Panc1 (cell line): ENCODE measurements around the gene AGBL1. TPM values are rescaled to one million over a fixed set of nuclear protein-coding genes. Genes with fewer than 3 reads are reported as not detected.

Experiments used
- ATAC-seq: fragments of 200-7000 bp; cut with Tn5 transposase; 2 replicates; pipeline ENCODE4 v1.9.1; 2020; ENCODE audit warnings: mild to moderate bottlenecking, moderate library complexity
- BruUV-seq: library from RNA; stranded (reverse); fragments of 400-500 nt; replicated peaks from 2 replicates; lab custom pipeline; 2021; lab: Mats Ljungman, UMichigan
- CTCF ChIA-PET: fragments of 300-600 bp; sonication (Branson Sonifier 250); formaldehyde crosslinking; loops from one replicate; lab custom pipeline; 2022; ENCODE audit warnings: antibody characterized with exemption; lab: Charles Lee
- POLR2A ChIA-PET: fragments of 300-600 bp; sonication (Branson Sonifier 250); formaldehyde crosslinking; loops from one replicate; lab custom pipeline; 2022; ENCODE audit warnings: antibody characterized with exemption; lab: Charles Lee
- DNase-seq: peaks from one replicate; pipeline ENCODE4 v3.0.0-alpha.2; 2010; ENCODE audit warnings: low read depth, low spot score
- H3K27ac ChIP-seq: 2 replicates; pipeline ENCODE4 v1.5.1; 2011; ENCODE audit warnings: mild to moderate bottlenecking, low read length, inconsistent platforms
- H3K27me3 ChIP-seq: fragments of 200-500 bp; sonication (Bioruptor generic); 2 replicates; pipeline ENCODE4 v1.6.0; 2014; ENCODE audit warnings: low read length, inconsistent platforms; ENCODE audit not compliant: control insufficient read depth, insufficient read depth
- H3K36me3 ChIP-seq: fragments of 200-500 bp; sonication (Bioruptor generic); 2 replicates; pipeline ENCODE4 v1.5.1; 2014; ENCODE audit warnings: inconsistent platforms, mild to moderate bottlenecking, low read length, moderate library complexity; ENCODE audit not compliant: control insufficient read depth, insufficient read depth
- H3K4me1 ChIP-seq: 2 replicates; pipeline ENCODE4 v1.5.1; 2011; ENCODE audit warnings: inconsistent platforms, mild to moderate bottlenecking, low read length, moderate library complexity; ENCODE audit not compliant: control insufficient read depth, insufficient read depth
- H3K4me3 ChIP-seq, 2 experiments: 2 replicates each; pipeline ENCODE4 v1.5.1; 2011 to 2012; ENCODE audit warnings: low read depth in 2 of 2, low read length in 2 of 2, mild to moderate bottlenecking in 2 of 2, inconsistent platforms in 1 of 2, moderate library complexity in 1 of 2
- H3K9me3 ChIP-seq: fragments of 200-500 bp; sonication (Bioruptor generic); 2 replicates; pipeline ENCODE4 v1.5.1; 2014; ENCODE audit warnings: low read depth, mild to moderate bottlenecking, inconsistent platforms, low read length, moderate library complexity; ENCODE audit not compliant: control insufficient read depth, insufficient read depth
- POLR2AphosphoS5 ChIP-seq: IDR thresholded peaks from 2 replicates; pipeline ENCODE4 v1.6.1; 2012; ENCODE audit warnings: mild to moderate bottlenecking, low read depth, low read length, moderate library complexity
- SIN3A ChIP-seq: IDR thresholded peaks from 2 replicates; pipeline ENCODE4 v1.6.1; 2012; ENCODE audit warnings: low read depth, mild to moderate bottlenecking, low read length, moderate library complexity, borderline replicate concordance; ENCODE audit not compliant: insufficient read depth
- TCF7L2 ChIP-seq: IDR thresholded peaks from 2 replicates; pipeline ENCODE4 v1.6.1; 2011; ENCODE audit warnings: mild to moderate bottlenecking, low read depth, low read length, inconsistent platforms
- in situ Hi-C: cut with HindIII; loops from 2 replicates; pipeline ENCODE4 v1.10.0; 2016; ENCODE audit warnings: low sequenced_read_pairs, low pct_unique_long_range_greater_than_20kb
- intact Hi-C: fragments of 100-400 bp; cut with micrococcal nuclease; formaldehyde crosslinking; loops from one replicate; pipeline ENCODE4 v1.10.0; 2022; ENCODE audit not compliant: unreplicated experiment
- total RNA-seq: library from RNA; stranded (reverse); gene quantifications from one replicate; pipeline ENCODE4 v1.2.1, GENCODE V29; 2021; ENCODE audit not compliant: unreplicated experiment
- TF ChIP-seq, protein P1 (sequence below): fragments of 450-650 bp; IDR thresholded peaks from 2 replicates; pipeline ENCODE4 v1.5.1; 2017; ENCODE audit warnings: mild to moderate bottlenecking
- TF ChIP-seq, protein P2 (sequence below), 2 experiments: IDR thresholded peaks; 2 replicates each; pipeline ENCODE4 v1.6.1; 2011 to 2012; ENCODE audit warnings: low read depth in 2 of 2, control low read depth in 1 of 2, low read length in 1 of 2, mild to moderate bottlenecking in 1 of 2, moderate library complexity in 1 of 2; ENCODE audit not compliant: insufficient read depth in 1 of 2

The AGBL1 gene
- total RNA-seq, 1 experiment from 2014 or later: not detected

- CTCF ChIA-PET: no interaction called here
- POLR2A ChIA-PET: no interaction called here
- Histone ChIP-seq H3K9me3 (no peaks in the 10 kb centered on the region), H3K4me3 (no peak overlapping the region), H3K27me3 (no peaks in the 10 kb centered on the region), H3K4me1 (no peaks in the 10 kb centered on the region), H3K36me3 (no peaks in the 10 kb centered on the region), H3K27ac (no peak overlapping the region)
- in situ Hi-C loops: no loop called here
- intact Hi-C loops: no loop called here
- DNase-seq (no peak), ATAC-seq (no peak)
- TF ChIP-seq TCF7L2 (no peak), SIN3A (no peak), POLR2AphosphoS5 (no peak)
- TF ChIP-seq, protein P1, sequence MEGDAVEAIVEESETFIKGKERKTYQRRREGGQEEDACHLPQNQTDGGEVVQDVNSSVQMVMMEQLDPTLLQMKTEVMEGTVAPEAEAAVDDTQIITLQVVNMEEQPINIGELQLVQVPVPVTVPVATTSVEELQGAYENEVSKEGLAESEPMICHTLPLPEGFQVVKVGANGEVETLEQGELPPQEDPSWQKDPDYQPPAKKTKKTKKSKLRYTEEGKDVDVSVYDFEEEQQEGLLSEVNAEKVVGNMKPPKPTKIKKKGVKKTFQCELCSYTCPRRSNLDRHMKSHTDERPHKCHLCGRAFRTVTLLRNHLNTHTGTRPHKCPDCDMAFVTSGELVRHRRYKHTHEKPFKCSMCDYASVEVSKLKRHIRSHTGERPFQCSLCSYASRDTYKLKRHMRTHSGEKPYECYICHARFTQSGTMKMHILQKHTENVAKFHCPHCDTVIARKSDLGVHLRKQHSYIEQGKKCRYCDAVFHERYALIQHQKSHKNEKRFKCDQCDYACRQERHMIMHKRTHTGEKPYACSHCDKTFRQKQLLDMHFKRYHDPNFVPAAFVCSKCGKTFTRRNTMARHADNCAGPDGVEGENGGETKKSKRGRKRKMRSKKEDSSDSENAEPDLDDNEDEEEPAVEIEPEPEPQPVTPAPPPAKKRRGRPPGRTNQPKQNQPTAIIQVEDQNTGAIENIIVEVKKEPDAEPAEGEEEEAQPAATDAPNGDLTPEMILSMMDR: no peak
- TF ChIP-seq, protein P2, sequence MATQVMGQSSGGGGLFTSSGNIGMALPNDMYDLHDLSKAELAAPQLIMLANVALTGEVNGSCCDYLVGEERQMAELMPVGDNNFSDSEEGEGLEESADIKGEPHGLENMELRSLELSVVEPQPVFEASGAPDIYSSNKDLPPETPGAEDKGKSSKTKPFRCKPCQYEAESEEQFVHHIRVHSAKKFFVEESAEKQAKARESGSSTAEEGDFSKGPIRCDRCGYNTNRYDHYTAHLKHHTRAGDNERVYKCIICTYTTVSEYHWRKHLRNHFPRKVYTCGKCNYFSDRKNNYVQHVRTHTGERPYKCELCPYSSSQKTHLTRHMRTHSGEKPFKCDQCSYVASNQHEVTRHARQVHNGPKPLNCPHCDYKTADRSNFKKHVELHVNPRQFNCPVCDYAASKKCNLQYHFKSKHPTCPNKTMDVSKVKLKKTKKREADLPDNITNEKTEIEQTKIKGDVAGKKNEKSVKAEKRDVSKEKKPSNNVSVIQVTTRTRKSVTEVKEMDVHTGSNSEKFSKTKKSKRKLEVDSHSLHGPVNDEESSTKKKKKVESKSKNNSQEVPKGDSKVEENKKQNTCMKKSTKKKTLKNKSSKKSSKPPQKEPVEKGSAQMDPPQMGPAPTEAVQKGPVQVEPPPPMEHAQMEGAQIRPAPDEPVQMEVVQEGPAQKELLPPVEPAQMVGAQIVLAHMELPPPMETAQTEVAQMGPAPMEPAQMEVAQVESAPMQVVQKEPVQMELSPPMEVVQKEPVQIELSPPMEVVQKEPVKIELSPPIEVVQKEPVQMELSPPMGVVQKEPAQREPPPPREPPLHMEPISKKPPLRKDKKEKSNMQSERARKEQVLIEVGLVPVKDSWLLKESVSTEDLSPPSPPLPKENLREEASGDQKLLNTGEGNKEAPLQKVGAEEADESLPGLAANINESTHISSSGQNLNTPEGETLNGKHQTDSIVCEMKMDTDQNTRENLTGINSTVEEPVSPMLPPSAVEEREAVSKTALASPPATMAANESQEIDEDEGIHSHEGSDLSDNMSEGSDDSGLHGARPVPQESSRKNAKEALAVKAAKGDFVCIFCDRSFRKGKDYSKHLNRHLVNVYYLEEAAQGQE (IDR thresholded peaks at IDR 0.05; ENCODE audit: insufficient read depth in 1 of 2, low read depth in 2 of 2, low read length in 1 of 2): no peak
- no TSS peak for BruUV-seq
Measured at GRCh38 chr15:86336051-86336788, 256.5 kb downstream of the AGBL1 start.

DNA sequence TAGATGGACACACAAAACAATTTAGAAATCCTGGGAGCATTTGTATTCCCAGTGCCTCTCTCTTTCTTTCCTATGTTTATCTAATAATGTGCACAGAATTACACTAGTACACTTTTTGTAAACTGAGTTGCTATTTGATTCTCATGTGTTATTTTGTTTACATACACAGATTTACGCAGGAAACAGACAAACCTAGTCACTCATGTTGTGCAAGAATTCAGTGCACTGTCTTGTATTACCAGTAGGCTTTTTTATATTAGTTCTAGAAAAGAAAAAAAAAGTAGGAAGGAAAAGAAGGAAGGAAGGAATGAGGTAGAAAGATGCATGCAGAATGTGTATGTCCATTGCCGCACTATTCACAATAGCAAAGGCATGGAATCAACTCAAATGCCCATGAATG lies 257.4 kb downstream of the AGBL1 start:
- in situ Hi-C loops (no loop called here), intact Hi-C loops (no loop called here)
- Histone ChIP-seq H3K36me3 (no peaks in the 10 kb centered on the region), H3K27ac (no peak overlapping the region), H3K4me1 (no peaks in the 10 kb centered on the region), H3K27me3 (no peaks in the 10 kb centered on the region), H3K4me3 (no peak overlapping the region), H3K9me3 (no peaks in the 10 kb centered on the region)
- ChIA-PET POLR2A (no interaction called here), CTCF (no interaction called here)
- no peak for DNase-seq
- no peak for ATAC-seq
- TF ChIP-seq, protein P1: no peak
- no peak for TF ChIP-seq POLR2AphosphoS5
- TF ChIP-seq, protein P2 (IDR thresholded peaks at IDR 0.05; ENCODE audit: insufficient read depth in 1 of 2, low read depth in 2 of 2, low read length in 1 of 2): no peak
- TF ChIP-seq SIN3A: no peak
- no peak for TF ChIP-seq TCF7L2
- BruUV-seq: no TSS peak
